Body of pancreas (tissue), 4 donors: ENCODE data around the gene CHSY1.

ENCODE experiments used
- POLR2A ChIP-seq, 3 donors: fragments of 450-650 bp; IDR thresholded peaks; one replicate each; pipeline ENCODE4 v1.6.1; 2016; ENCODE audit warnings: antibody characterized with exemption in 3 of 3, mild to moderate bottlenecking in 2 of 3
- TF ChIP-seq, protein P1 (sequence below), 7 experiments: fragments of 450-650 bp in 4 of 7; fragments of 200-600 bp in 3 of 7; sonication (generic) in 3 of 7; IDR thresholded peaks; one replicate each; pipeline ENCODE4 v1.5.1; 2016 to 2019; ENCODE audit warnings: antibody characterized with exemption in 7 of 7

DNA sequence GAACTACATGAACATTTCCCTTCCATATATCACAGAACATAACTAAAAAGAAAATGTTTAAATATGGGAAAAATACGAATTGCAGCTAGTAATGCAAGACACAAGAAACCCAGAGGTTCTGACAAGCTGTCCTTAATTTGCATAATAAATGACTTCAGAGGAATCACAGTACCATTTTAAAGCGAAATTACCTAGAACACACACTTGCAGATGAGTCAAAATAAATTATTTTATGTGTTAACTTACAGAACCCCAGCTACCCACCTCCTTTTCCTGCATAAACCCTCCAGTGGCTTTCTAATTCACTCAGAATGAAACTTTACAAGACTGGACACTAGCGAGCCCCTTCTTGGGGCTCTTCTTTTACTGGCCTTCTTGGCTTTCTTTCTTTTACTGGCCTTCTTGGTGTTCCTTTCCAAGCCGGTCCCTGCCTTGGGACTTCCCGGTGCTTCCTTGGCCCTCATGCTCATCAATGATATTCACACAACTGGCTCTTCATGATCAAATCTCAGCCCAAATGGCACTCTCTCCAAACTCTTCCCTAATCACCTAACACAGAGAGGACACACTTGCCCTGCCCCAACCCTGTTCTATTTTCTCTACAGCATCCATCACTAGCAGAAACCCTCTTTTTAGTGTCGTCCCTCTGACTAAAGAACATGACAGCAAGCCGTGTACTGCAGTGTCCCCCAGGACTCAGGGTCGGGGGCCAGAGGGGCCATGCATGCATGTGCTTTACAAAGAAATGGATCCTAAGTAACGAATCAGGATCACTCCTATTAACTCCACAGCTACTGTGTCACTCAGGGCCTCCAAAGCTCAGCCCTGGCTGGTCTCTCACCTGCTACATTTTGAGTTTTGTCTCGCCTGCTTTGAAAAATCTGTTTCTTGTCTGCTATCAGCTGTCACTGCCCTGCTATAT lies 4.8 kb downstream of the CHSY1 start:
- TF ChIP-seq, protein P1, sequence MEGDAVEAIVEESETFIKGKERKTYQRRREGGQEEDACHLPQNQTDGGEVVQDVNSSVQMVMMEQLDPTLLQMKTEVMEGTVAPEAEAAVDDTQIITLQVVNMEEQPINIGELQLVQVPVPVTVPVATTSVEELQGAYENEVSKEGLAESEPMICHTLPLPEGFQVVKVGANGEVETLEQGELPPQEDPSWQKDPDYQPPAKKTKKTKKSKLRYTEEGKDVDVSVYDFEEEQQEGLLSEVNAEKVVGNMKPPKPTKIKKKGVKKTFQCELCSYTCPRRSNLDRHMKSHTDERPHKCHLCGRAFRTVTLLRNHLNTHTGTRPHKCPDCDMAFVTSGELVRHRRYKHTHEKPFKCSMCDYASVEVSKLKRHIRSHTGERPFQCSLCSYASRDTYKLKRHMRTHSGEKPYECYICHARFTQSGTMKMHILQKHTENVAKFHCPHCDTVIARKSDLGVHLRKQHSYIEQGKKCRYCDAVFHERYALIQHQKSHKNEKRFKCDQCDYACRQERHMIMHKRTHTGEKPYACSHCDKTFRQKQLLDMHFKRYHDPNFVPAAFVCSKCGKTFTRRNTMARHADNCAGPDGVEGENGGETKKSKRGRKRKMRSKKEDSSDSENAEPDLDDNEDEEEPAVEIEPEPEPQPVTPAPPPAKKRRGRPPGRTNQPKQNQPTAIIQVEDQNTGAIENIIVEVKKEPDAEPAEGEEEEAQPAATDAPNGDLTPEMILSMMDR (IDR thresholded peaks at IDR 0.05): no peak
- no peak for TF ChIP-seq POLR2A (IDR thresholded peaks at IDR 0.05)
